IPS DF 6.9 (cell line): ENCODE measurements around the gene DYNC1LI2.
"Not testable (repeated sequence)": the region's sequence is repeated elsewhere in the genome, so short reads cannot be mapped to it uniquely, and the experiment has no call there.

Experiments
- DNase-seq: peaks from one replicate; pipeline ENCODE4 v3.0.0-alpha.2; 2013; ENCODE audit warnings: low read depth, low spot score
- H3K27ac ChIP-seq: one replicate; pipeline ENCODE4 v1.5.1; 2013; ENCODE audit warnings: low read length, control low read depth
- H3K27me3 ChIP-seq: 2 replicates; pipeline ENCODE4 v1.6.1; 2013; ENCODE audit warnings: mild to moderate bottlenecking, low read length; ENCODE audit not compliant: control insufficient read depth, insufficient read depth
- H3K36me3 ChIP-seq: 2 replicates; pipeline ENCODE4 v1.6.1; 2013; ENCODE audit warnings: low read length; ENCODE audit not compliant: control insufficient read depth, insufficient read depth
- H3K4me1 ChIP-seq: 2 replicates; pipeline ENCODE4 v1.6.1; 2013; ENCODE audit warnings: low read length; ENCODE audit not compliant: control insufficient read depth, insufficient read depth
- H3K4me3 ChIP-seq: 2 replicates; pipeline ENCODE4 v1.5.1; 2013; ENCODE audit warnings: mild to moderate bottlenecking, low read length
- H3K9me3 ChIP-seq: 2 replicates; pipeline ENCODE4 v1.6.1; 2013; ENCODE audit warnings: low read length, inconsistent platforms; ENCODE audit not compliant: control insufficient read depth, insufficient read depth
- WGBS: extraction: QIAGEN DNeasy Blood & Tissue Kit; methylation state at CpG from one replicate; pipeline ENCODE4 v1.1.7; 2013; ENCODE audit warnings: mixed read lengths, missing lambda C conversion rate; ENCODE audit not compliant: insufficient read length, insufficient coverage; 5-methylcytosine and 5-hydroxymethylcytosine counted together

DYNC1LI2 gene

DNA sequence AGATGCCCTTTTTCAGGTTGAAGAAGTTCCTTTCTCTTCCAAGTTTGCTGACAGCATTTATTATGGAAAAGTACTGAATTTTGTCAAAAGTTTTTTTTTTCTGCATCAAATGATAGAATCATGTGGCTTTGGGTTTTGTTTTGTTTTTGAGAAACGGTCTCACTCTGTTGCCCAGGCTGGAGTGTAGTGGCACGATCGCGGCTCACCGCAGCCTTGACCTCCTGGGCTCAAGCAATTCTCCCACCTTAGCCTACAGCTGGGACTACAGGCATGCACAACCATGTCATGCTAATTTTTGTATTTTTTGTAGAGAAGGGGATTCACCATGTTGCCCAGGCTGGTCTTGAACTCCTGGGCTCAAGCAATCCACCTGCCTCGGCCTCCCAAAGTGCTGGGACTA, 62.1 kb downstream of the DYNC1LI2 start:
- no peaks in the 10 kb centered on the region for H3K27me3 ChIP-seq
- no peak overlapping the region for H3K4me3 ChIP-seq
- no CpG with 5 or more reads among the region's 6 CpGs for WGBS
- DNase-seq = no peak
- no peaks in the 10 kb centered on the region for H3K36me3 ChIP-seq
- H3K4me1 ChIP-seq = no peaks in the 10 kb centered on the region
- no peak overlapping the region for H3K27ac ChIP-seq
- no peaks in the 10 kb centered on the region for H3K9me3 ChIP-seq

DNA sequence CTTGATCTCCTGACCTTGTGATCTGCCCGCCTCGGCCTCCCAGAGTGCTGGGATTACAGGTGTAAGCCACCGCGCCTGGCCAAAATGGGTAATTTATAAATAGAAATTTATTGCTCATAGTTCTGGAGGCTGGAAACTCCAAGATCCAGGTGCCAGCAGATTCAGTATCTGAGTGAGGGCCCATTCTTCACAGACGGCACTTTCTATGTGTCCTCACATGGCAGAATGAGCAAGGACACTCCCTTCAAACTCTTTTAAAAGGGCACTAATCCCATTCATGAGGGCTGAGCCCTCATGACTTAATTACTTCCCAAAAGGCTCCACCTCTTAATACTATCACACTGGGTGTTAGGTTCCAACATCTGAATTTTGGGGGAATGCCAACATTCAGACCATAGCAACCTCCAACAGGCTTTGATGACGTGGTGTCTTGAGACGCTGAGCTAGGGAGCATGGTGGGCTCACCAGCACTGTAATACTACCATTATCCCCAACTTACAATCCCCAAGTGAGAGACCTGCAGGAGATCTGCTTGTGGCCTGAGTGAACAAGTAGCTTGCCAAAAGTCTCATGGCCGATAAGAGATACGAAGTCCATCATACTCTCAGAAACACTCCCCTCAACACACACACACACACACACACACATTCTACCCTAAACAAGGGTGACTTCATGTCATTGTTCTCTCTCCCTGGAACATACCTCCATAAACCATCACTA, 63.3 kb downstream of the DYNC1LI2 start:
- WGBS = no CpG with 5 or more reads among the region's 9 CpGs
- Histone ChIP-seq H3K9me3 (no peaks in the 10 kb centered on the region), H3K4me1 (no peaks in the 10 kb centered on the region), H3K4me3 (no peak overlapping the region), H3K27me3 (no peaks in the 10 kb centered on the region), H3K27ac (no peak overlapping the region), H3K36me3 (no peaks in the 10 kb centered on the region)
- DNase-seq = no peak

DNA sequence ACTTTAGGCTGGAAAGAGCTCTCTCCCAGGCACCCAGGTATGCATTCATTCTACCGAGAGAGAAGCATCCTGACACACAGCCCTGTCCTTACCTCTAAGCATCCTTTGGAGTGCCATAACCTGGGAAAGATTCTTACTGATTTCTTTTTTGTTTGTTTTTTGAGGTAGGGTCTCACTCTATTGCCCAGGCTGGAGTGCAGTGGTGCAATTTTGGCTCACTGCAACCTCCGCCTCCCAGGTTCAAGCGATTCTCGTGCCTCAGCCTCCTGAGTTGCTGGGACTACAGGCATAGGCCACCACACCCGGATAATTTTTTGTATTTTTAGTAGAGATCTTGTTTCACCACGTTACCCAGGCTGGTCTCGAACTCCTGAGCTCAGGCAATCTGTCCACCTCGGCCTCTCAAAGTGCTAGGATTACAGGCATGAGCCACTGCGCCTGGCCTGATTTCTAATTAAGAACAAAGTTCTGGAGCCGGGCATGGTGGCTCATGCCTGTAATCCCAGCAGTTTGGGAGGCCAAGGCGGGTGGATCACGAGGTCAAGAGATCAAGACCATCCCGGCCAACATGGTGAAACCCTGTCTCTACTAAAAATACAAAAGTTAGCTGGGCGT, 65.8 kb downstream of the DYNC1LI2 start:
- H3K36me3 ChIP-seq, H3K27me3 ChIP-seq, H3K4me3 ChIP-seq, H3K4me1 ChIP-seq, H3K9me3 ChIP-seq, DNase-seq, H3K27ac ChIP-seq: not testable (repeated sequence)
- WGBS = no CpG with 5 or more reads among the region's 14 CpGs

DNA sequence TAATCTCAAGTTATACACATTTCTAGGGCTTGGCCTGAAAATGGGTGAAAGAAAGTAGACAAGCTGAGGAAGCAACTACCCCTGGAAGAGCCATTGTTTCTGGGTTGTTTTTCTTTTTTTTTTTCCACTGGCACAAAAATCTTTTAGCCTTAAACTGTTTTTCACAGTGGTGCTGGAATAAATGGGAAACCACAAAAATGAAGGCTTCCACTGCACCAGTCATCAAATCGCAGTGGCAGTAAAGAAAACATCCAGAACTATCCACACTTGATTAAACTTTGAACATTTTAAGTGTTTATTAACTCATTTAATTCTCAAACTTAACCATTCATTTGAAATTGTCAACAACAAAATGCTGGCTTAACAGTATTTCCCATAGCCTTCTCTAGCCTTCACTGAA, 69.1 kb downstream of the DYNC1LI2 start:
- Histone ChIP-seq H3K9me3 (no peaks in the 10 kb centered on the region), H3K27me3 (no peaks in the 10 kb centered on the region), H3K27ac (no peak overlapping the region), H3K36me3 (no peaks in the 10 kb centered on the region), H3K4me1 (no peaks in the 10 kb centered on the region), H3K4me3 (no peak overlapping the region)
- no CpG with 5 or more reads among the region's 1 CpG for WGBS
- no peak for DNase-seq

DNA sequence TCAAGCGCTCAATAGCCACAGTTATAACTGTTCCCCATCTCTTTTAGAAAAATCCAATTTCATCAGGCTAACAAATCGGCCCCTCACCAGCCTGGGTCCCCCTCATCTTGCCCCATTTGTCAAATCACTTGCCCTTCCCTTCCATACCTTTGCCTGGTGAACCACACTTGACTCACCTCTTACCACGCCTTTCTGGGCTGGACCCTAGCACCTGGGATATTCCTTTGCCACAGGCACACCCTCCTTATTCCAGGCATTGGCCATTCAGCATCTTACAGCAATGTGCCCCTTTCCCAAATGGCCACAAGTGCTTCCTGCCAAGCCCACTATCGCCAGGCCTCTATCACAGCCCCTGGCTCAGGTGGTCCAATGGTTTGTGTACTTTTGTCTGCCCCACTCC, 69.7 kb downstream of the DYNC1LI2 start:
- Histone ChIP-seq H3K4me1 (no peaks in the 10 kb centered on the region), H3K9me3 (no peaks in the 10 kb centered on the region), H3K27ac (no peak overlapping the region), H3K27me3 (no peaks in the 10 kb centered on the region), H3K4me3 (no peak overlapping the region), H3K36me3 (no peaks in the 10 kb centered on the region)
- no CpG with 5 or more reads among the region's 4 CpGs for WGBS
- DNase-seq = no peak

DNA sequence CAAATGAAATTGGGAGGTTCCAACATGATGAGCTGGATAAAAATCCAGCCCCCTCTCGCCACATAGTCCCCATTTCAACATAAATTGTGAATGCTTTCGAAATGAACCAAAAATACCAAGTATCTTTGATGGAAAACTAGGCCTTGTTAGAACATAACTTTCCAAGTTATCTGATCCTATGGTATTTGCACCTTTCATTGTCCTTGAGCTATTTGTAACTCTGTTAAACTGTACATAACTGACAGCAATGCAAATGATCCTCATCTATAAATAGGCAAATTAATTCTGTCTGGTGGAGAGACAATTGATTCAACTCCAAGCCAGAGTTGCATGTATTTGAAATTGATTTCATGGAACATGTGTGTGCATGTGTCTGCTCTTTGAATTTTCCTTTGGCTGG, 73.1 kb downstream of the DYNC1LI2 start:
- no peak overlapping the region for H3K27ac ChIP-seq
- DNase-seq = no peak
- no peak overlapping the region for H3K4me3 ChIP-seq
- H3K9me3 ChIP-seq = no peaks in the 10 kb centered on the region
- WGBS = no CpG with 5 or more reads among the region's 2 CpGs
- H3K36me3 ChIP-seq = no peaks in the 10 kb centered on the region
- H3K4me1 ChIP-seq = no peaks in the 10 kb centered on the region
- H3K27me3 ChIP-seq = no peaks in the 10 kb centered on the region

DNA sequence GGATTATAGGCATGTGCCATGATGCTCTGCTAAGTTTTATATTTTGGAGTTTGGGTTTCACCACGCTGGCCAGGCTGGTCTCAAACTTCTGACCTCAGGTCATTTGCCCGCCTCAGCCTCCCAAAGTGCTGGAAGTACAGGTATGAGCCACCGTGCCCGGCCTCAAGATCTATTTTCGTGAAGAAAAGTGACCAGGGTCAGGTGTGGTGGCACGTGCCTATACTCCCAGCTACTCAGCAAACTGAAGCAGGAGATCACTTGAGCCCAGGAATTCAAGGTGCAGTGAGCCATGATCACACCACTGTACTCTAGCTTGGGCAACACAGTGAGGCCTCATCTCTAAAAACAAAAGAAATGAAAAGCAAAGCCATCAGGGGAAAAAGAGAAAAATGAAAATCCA, 73.6 kb downstream of the DYNC1LI2 start:
- H3K9me3 ChIP-seq = no peaks in the 10 kb centered on the region
- WGBS = no CpG with 5 or more reads among the region's 6 CpGs
- H3K27me3 ChIP-seq = no peaks in the 10 kb centered on the region
- no peak overlapping the region for H3K4me3 ChIP-seq
- no peak for DNase-seq
- H3K27ac ChIP-seq = no peak overlapping the region
- no peaks in the 10 kb centered on the region for H3K4me1 ChIP-seq
- H3K36me3 ChIP-seq = no peaks in the 10 kb centered on the region

DNA sequence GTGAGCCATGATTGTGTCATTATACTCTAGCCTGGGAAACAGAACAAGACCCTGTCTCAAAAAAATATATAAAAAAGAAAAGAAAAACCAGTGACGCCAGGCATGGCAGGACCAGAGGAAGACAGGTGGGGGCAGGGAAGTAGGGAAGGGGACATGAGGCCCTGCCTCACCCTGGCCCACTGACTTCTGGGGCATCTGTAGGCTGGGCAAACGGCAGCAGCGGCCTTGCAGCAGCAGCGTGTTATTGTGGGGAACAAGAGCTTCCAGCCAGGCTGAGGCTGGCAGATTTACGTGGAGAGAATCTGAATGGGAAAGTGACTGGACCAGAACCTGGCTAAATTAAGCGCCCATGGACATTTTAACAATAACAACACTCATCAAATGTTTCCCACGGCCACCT, 74.2 kb downstream of the DYNC1LI2 start:
- no peak for DNase-seq
- Histone ChIP-seq H3K4me1 (no peaks in the 10 kb centered on the region), H3K9me3 (no peaks in the 10 kb centered on the region), H3K27me3 (no peaks in the 10 kb centered on the region), H3K27ac (no peak overlapping the region), H3K36me3 (no peaks in the 10 kb centered on the region), H3K4me3 (no peak overlapping the region)
- no CpG with 5 or more reads among the region's 7 CpGs for WGBS

DNA sequence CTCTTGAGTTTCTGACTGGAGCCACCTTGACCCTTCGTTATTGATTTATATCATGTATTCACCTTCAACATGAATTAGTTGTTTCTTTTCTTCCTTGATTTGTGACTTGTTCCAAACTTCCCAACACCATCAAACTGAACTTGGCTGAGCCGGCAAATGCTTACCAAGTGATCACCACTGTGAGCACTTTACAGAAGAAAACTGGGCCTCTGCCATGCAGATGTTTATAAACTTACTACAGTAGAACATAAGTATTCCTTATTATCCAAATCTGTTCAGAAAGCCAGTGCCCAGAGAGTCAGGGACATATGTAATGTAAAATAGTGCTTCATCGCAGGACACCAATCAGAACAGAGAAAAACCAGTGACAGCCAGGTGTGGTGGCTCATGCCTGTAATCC, 74.8 kb downstream of the DYNC1LI2 start:
- Histone ChIP-seq H3K4me1 (no peaks in the 10 kb centered on the region), H3K27ac (no peak overlapping the region)

DNA sequence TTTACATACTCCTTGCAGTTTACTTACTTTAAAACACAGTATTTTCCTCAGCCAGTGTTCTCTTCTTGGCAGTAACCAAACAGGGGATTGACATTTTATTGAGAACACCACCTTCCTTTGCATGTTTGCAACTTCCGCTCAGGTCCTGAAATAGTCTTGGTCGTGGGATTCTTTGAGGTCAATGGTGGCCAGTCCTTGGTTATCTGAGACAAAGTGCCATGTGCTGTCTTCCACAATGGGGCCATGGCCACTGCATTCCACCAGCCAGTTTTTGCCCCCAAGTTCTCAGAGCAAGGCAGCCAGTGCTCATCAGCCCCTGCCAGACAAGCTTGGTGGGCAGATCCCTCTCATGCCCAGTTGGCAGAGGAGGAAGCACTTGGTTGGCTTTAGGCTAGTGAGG, 77.7 kb downstream of the DYNC1LI2 start:
- WGBS = no CpG with 5 or more reads among the region's 2 CpGs
- Histone ChIP-seq H3K9me3 (no peaks in the 10 kb centered on the region), H3K4me3 (no peak overlapping the region), H3K27me3 (no peaks in the 10 kb centered on the region), H3K4me1 (no peaks in the 10 kb centered on the region), H3K27ac (no peak overlapping the region), H3K36me3 (no peaks in the 10 kb centered on the region)
- no peak for DNase-seq

More for the DNA sequence above, 74.8 kb downstream of the DYNC1LI2 start:
- no CpG with 5 or more reads among the region's 3 CpGs for WGBS
- H3K36me3 ChIP-seq = no peaks in the 10 kb centered on the region
- no peak for DNase-seq
- no peaks in the 10 kb centered on the region for H3K27me3 ChIP-seq
- no peak overlapping the region for H3K4me3 ChIP-seq
- H3K9me3 ChIP-seq = no peaks in the 10 kb centered on the region
